Skeletal muscle cell (primary cell): Measurements from ENCODE around the gene KPRP.

ENCODE experiments used
- DNase-seq: peaks from one replicate; pipeline ENCODE4 v3.0.0-alpha.2; 2010; ENCODE audit warnings: low read depth
- H3K4me3 ChIP-seq: 2 replicates; pipeline ENCODE4 v1.5.1; 2011; ENCODE audit warnings: low read depth, mild to moderate bottlenecking, control low read depth, low read length, moderate library complexity

Gene KPRP

DNA sequence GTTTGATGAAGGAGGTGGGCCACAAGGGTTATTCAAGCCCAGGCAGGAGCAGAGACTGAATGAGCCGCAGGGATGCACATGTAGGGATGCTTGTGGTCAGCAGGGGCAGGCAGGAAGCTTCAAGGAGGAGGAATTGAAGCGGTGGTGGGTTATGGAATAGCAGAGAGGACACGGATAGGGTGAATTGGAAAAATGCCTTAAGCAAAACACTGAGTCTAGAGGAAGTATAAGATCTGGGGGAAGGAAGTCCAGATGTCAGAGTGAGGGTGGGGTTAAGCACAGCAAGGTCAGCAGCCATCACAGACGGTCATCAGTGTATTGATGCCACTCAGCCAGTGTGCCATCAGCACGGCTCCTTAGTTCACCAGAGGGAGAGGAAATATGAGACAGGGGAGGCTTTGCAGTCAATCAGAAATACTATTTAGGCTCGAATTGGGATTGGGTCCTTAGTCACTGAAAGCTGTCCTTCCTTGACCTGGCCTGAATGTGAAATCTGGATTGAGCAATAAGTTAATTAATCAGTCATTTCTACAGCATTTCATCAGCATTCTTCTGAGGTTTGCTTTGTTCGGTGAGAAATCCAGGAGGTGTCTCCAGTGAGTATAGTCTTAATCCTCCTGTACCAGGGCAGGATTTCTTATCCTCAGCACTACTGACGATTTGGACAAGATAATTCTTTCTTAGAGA is 11.2 kb downstream of the KPRP start:
- no peak overlapping the region for H3K4me3 ChIP-seq

DNA sequence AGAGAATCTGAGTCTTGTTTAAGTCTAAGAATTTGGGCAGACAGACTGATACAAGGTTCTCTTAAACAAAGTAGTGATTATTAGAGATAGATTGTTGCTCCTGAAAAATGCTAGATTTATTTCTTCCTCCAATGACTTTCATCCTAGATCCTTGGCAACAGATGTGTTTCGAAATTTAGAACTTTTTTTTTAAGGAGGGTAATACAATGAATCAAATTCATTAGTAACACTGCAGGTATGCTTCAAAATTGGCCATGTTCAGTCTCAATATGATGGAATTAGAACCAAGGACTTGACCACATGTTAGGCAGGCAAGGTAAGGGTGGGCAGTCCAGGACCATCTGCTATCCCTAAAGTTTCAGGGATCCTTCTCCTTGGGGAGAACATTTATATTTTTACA is 12.6 kb downstream of the KPRP start:
- DNase-seq, result no peak
- no peak overlapping the region for H3K4me3 ChIP-seq

More for the DNA sequence above, 11.2 kb downstream of the KPRP start:
- DNase-seq, result no peak

DNA sequence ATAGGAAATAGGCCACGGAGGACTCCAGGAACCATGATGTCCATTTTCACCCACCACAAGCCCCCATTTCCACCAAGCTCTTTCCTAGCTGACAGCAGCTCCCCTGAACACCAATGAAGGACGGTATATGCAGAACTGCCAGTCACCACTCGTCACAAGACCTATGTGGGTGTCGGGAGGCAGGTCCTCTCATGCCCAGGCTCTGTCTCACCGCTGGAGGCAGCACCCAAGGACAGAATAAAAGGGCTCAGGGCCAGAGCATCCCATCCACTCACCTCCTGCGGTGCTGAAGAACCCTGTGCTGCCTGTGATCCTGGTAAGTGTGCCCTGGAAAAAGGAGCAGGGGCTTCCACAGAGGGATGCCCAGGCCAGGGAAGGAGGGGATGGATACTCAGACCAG is 17.1 kb downstream of the KPRP start, which contains the start of gene LCE1F:
TSS of gene LCE1F (plus strand) at position 266 of the 400 bp plus-strand sequence. CDS start 1,232 bp downstream, outside the sequence.
- no peak for DNase-seq
- H3K4me3 ChIP-seq, result no peak within 1 kb of the TSS

DNA sequence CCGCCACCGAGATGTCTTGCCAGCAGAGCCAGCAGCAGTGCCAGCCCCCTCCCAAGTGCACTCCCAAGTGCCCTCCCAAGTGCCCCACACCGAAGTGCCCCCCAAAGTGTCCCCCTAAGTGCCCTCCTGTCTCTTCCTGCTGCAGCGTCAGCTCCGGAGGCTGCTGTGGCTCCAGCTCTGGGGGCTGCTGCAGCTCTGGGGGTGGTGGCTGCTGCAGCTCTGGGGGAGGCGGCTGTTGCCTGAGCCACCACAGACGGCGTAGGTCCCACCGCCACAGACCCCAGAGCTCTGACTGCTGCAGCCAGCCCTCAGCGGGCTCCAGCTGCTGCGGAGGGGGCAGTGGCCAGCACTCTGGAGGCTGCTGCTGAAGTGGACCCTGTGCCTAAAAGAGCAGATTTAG is 18.5 kb downstream of the KPRP start:
- H3K4me3 ChIP-seq, result no peak overlapping the region
- DNase-seq, result no peak

DNA sequence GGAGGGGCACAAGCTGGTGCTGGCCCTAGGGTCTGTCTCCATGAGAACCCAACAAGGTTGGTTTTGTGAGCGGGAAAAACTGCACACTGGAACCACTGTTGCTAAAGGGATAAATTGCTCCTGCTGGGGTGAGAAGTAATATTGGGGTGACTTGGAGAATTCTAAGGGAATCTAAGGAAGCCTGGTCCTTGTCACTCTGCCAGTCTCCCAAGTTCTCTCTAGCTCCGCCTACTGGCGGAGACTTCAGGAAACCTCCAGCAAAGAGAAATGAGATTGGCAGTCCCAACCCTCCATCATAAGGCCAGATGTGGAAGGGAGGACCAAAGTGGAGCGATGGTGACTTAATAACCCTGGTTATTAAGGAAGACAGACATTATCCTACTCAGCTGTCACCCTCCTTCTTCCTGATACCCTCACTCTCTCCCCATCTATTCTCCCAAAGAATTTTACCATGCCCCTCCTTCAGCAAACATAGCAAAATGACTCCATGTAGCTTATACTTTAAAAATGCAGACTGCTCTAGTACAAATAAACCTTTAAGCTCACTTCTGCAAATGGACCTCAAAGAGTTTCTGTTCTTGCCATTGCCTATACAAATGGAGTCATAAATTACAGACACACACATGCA is 19.8 kb downstream of the KPRP start:
- DNase-seq, result no peak
- H3K4me3 ChIP-seq, result no peak overlapping the region

DNA sequence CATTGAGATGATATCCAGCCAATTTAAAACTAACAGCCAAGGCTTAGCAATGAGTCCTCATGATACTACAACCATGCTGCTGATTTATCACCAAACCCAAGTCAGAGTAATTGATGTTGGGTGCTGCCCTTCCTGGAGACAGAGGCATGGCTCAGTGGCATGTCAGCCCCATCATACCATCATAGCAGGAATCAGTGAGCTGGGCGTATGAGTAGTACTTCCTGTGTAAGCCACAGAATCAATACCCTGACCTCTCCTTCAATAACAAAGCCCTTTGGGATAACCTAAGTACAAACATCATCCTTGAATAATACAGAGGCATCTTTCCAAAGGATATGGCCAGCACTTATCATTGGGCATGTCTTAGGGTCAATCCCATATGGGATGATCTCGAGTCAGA is 25.3 kb downstream of the KPRP start:
- no peak overlapping the region for H3K4me3 ChIP-seq
- no peak for DNase-seq

DNA sequence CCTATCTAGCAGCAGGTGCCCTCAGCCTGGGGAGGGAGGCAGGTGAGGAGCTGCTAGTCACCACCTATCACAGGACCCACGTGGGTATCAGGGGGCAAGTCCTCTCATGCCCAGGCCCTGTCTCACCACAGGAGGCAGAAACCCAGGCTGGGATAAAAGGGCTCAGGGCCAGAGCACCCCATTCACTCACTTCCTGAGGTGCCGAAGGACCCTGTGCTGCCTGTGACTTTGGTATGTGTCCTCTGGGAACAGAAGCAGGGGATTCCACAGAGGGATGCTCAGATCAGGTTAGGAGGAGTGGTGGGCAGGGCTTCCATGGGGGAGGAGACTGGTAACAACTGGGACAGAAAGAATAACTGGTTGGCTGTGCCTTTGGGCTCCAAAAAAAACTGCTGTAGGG is 28.3 kb downstream of the KPRP start, which contains the start of gene LCE1E:
TSS of gene LCE1E (plus strand) at position 181 of the 400 bp plus-strand sequence. CDS start 1,043 bp downstream, outside the sequence.
- no peak for DNase-seq

DNA sequence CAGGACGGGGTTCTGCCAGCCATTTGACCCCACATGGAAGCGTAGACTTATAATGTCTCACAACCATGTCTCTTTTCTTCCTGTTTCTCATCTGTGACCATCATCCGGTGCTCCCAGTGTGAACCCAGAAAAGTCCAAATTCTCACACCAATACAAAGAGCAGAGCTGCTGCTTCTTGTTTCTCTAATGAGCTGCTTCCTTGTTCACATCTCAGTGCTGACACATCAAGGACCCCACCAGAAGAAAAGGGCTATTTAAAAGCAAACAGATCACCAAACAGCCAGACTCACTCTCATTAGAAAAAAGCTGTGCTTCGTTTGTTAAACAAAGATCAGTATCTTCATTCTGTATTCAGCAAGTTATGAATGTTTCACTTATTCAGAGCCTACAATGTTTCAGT is 37.9 kb downstream of the KPRP start:
- H3K4me3 ChIP-seq, result no peak overlapping the region
- no peak for DNase-seq

More for the DNA sequence above, 28.3 kb downstream of the KPRP start, which contains the start of gene LCE1E:
- H3K4me3 ChIP-seq, result no peak within 1 kb of the TSS

DNA sequence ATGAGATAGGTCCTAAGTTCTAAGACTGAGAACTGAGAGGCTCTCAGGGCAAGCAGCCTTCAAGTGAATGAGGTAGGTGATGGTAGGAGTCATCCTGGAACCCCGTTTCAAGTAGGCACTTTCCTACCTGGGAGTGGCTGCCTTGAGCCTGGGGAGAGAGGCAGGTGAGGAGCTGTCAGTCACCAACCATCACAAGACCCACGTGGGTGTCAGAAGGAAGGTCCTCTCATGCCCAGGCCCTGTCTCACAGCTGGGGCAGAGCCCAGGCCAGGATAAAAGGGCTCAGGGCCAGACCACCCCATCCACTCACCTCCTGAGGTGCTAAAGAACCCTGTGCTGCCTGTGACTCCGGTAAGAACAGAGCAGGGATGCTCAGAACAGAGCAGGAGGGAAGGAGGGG is 38.6 kb downstream of the KPRP start, which contains the start of gene LCE1D:
TSS of gene LCE1D (plus strand) at position 301 of the 400 bp plus-strand sequence. CDS start 1,074 bp downstream, outside the sequence.
- DNase-seq, result no peak
- H3K4me3 ChIP-seq, result no peak within 1 kb of the TSS

DNA sequence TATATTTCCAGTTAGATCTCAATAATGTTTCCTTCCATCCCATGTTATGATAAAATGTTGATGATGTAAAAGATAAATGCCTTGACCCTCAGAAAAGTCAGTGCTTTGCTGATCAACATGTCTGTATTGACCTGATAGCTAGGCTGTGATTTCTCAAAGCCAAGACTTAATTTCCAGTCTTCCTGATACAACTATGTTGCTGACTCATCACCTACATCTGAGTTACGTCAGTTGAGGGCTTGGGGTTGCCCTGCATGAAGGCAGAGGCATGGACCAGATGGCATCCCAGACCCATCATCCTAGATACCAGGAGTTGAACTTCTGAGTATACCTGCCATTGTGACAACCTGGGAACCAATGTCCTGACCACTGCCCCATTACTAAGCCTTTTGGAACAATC is 43.5 kb downstream of the KPRP start:
- DNase-seq, result no peak
- H3K4me3 ChIP-seq, result no peak overlapping the region

DNA sequence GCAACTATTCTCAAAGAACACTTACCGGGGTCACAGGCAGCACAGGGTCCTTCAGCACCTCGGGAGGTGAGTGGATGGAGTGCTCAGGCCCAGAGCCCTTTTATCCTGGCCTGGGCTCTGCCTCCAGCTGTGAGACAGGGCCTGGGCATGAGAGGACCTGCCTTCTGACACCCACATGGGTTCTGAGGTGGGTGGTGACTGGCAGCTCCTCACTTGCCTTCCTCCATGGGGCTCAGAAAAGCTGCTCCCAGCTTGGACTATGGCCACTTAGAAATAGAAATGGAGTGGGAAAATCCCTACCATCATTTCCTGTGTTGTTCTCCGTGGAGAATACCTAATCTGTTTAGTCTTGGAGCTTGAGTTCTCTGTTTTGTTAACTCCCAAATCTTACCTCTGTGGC is 48.8 kb downstream of the KPRP start, which contains the start of gene LCE1C:
TSS of gene LCE1C (minus strand) at position 76 of the 400 bp plus-strand sequence. CDS start 1,173 bp downstream, outside the sequence.
- H3K4me3 ChIP-seq, result no peak within 1 kb of the TSS
- DNase-seq, result no peak

DNA sequence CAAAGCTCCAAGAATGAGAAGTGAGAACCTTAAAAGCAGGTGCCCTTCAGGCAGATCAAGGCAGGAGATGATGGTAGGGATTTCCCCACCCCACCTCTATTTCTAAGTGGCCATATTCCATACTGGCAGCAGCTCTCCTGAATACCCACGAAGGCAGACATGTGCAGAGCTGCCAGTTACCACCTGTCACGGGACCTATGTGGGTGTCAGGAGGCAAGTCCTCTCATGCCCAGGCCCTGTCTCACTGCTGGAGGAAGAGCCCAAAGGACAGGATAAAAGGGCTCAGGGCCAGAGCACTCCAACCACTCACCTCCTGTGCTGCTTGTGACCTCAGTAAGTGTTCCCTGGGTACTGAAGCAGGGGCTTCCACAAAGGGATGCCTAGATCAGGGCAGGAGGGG is 53.2 kb downstream of the KPRP start:
- no peak overlapping the region for H3K4me3 ChIP-seq

More for the DNA sequence above, 53.2 kb downstream of the KPRP start:
- DNase-seq, result no peak
